B cell (primary cell): ENCODE results near the gene S100A10. TPM values are rescaled to one million over a fixed set of nuclear protein-coding genes. Genes with fewer than 3 reads are reported as not detected.

ENCODE experiments used
- ATAC-seq: fragments of 200-7000 bp; cut with Tn5 transposase; one replicate; pipeline ENCODE4 v1.10.0; 2021; ENCODE audit warnings: low read depth, mild to moderate bottlenecking, moderate number of reproducible peaks, moderate library complexity
- CTCF ChIA-PET: fragments of 350-600 bp; sonication (Branson Sonifier 250); formaldehyde crosslinking; loops from one replicate; lab custom pipeline; 2021; ENCODE audit warnings: antibody characterized with exemption, inconsistent platforms; lab: Charles Lee
- POLR2A ChIA-PET: fragments of 350-600 bp; sonication (Branson Sonifier 250); formaldehyde crosslinking; loops from one replicate; lab custom pipeline; 2021; ENCODE audit warnings: antibody characterized with exemption; lab: Charles Lee
- DNase-seq: peaks from one replicate; pipeline ENCODE4 v3.0.0; 2013
- H2AFZ ChIP-seq: 2 replicates; pipeline ENCODE4 v1.6.1; 2012; ENCODE audit warnings: mild to moderate bottlenecking, low read depth, low read length; ENCODE audit not compliant: insufficient read depth, poor library complexity, severe bottlenecking
- H3K27ac ChIP-seq, 2 donors: 1 replicate in 1 of 2; 2 replicates in 1 of 2; pipeline ENCODE4 v1.5.1; 2012 to 2013; ENCODE audit warnings: low read length in 2 of 2, mild to moderate bottlenecking in 2 of 2, moderate library complexity in 1 of 2
- H3K27me3 ChIP-seq, 4 experiments: fragments of 200-600 bp in 1 of 4; sonication (generic) in 1 of 4; replicated peaks in 1 of 4; 1 replicate in 2 of 4; 2 replicates in 2 of 4; pipeline versions ENCODE4 v1.6.1 to v1.7.0; 2013 to 2016; ENCODE audit warnings: low read length in 3 of 4, mild to moderate bottlenecking in 2 of 4, mixed read lengths in 1 of 4, moderate library complexity in 1 of 4; ENCODE audit not compliant: insufficient read depth in 4 of 4, control insufficient read depth in 3 of 4; ENCODE audit errors: control extremely low read depth in 1 of 4
- H3K36me3 ChIP-seq, 2 experiments: replicated peaks in 1 of 2; 1 replicate in 1 of 2; 2 replicates in 1 of 2; pipeline versions ENCODE4 v1.6.1 to v1.7.1; 2013; ENCODE audit warnings: low read length in 1 of 2; ENCODE audit not compliant: insufficient read depth in 2 of 2, control insufficient read depth in 1 of 2; ENCODE audit errors: control extremely low read depth in 1 of 2, extremely low read depth in 1 of 2
- H3K4me1 ChIP-seq, 2 donors: fragments of 200-600 bp in 1 of 2; sonication (generic) in 1 of 2; 1 replicate in 1 of 2; 2 replicates in 1 of 2; pipeline versions ENCODE4 v1.5.1 to v1.6.1; 2013 to 2017; ENCODE audit warnings: low read length in 2 of 2; ENCODE audit not compliant: control insufficient read depth in 2 of 2, insufficient read depth in 2 of 2
- H3K4me2 ChIP-seq: replicated peaks from 2 replicates; pipeline ENCODE3; 2012; ENCODE audit warnings: mild to moderate bottlenecking, low read depth, low read length; ENCODE audit not compliant: poor library complexity, severe bottlenecking
- H3K4me3 ChIP-seq, 5 experiments: fragments of 200-600 bp in 1 of 5; sonication (generic) in 1 of 5; 1 replicate in 3 of 5; 2 replicates in 2 of 5; pipeline versions ENCODE4 v1.5.1 to v1.7.0; 2011 to 2016; ENCODE audit warnings: low read length in 4 of 5, mild to moderate bottlenecking in 4 of 5, low read depth in 2 of 5, control low read depth in 1 of 5, moderate library complexity in 1 of 5; ENCODE audit not compliant: insufficient read depth in 1 of 5; ENCODE audit errors: control extremely low read depth in 1 of 5, extremely low read depth in 1 of 5
- H3K79me2 ChIP-seq: fragments of 200-600 bp; sonication (generic); one replicate; pipeline ENCODE4 v1.6.0; 2016; ENCODE audit warnings: low read length; ENCODE audit not compliant: control insufficient read depth, insufficient read depth
- H3K9ac ChIP-seq: fragments of 200-600 bp; sonication (generic); 2 replicates; pipeline ENCODE4 v1.6.1; 2017; ENCODE audit warnings: mild to moderate bottlenecking, low read length, moderate library complexity
- H3K9me3 ChIP-seq, 3 donors: one replicate each; pipeline versions ENCODE4 v1.6.1 to v1.7.1; 2013; ENCODE audit warnings: low read length in 2 of 3; ENCODE audit not compliant: control insufficient read depth in 2 of 3, insufficient read depth in 1 of 3; ENCODE audit errors: control extremely low read depth in 1 of 3
- H4K20me1 ChIP-seq: 2 replicates; pipeline ENCODE4 v1.6.0; 2012; ENCODE audit warnings: mild to moderate bottlenecking, low read length; ENCODE audit not compliant: insufficient read depth, control insufficient read depth, poor library complexity, severe bottlenecking
- H3K27ac Mint-ChIP-seq: one replicate; pipeline ENCODE4 v1.8.0; 2021; ENCODE audit warnings: mixed read lengths
- H3K27me3 Mint-ChIP-seq: one replicate; pipeline ENCODE4 v1.8.0; 2021; ENCODE audit warnings: mixed read lengths
- H3K4me1 Mint-ChIP-seq: one replicate; pipeline ENCODE4 v1.8.0; 2021; ENCODE audit warnings: mixed read lengths
- H3K4me3 Mint-ChIP-seq: one replicate; pipeline ENCODE4 v1.8.0; 2021; ENCODE audit warnings: mixed read lengths
- H3K9me3 Mint-ChIP-seq: one replicate; pipeline ENCODE4 v1.8.0; 2022; ENCODE audit warnings: mixed read lengths; ENCODE audit not compliant: insufficient read depth
- EZH2 ChIP-seq: IDR thresholded peaks from 2 replicates; pipeline ENCODE4 v1.6.1; 2012; ENCODE audit warnings: borderline replicate concordance, low read depth, mild to moderate bottlenecking, moderate library complexity, low read length; ENCODE audit not compliant: insufficient read depth, poor library complexity, severe bottlenecking
- WGBS: methylation state at CpG from one replicate; pipeline ENCODE4 v1.1.5; 2013; ENCODE audit warnings: missing lambda C conversion rate; ENCODE audit not compliant: insufficient coverage; 5-methylcytosine and 5-hydroxymethylcytosine counted together
- intact Hi-C: fragments of 100-400 bp; cut with micrococcal nuclease; formaldehyde crosslinking; loops from one replicate; pipeline ENCODE4 v1.10.0; 2022
- polyA plus RNA-seq: library from polyadenylated mRNA; depleted of rRNA; stranded (reverse); fragments of >200 nt; gene quantifications from 2 replicates; pipeline ENCODE4 v1.2.3, GENCODE V29; 2012
- total RNA-seq, 2 donors: library from RNA; stranded (reverse); fragments of 120-200 nt in 1 of 2; gene quantifications; 1 replicate in 1 of 2; 2 replicates in 1 of 2; pipeline versions ENCODE4 v1.2.3 to v1.2.4, GENCODE V29; 2013 to 2022
- TF ChIP-seq, protein P1 (sequence below): fragments of 200-600 bp; IDR thresholded peaks from one replicate; pipeline ENCODE4 v1.8.0; 2022; ENCODE audit warnings: antibody characterized with exemption, mild to moderate bottlenecking

Gene S100A10
- total and polyA plus RNA-seq, 2 donors (not counting 1 experiment from before 2014, with no cell fraction given) = 38.0 to 47.1 TPM

GRCh38 chr1:151949371-151950193 lies 44.1 kb downstream of the S100A10 start:
- Histone ChIP-seq H3K4me3 (no peak overlapping the region), H3K27ac (no peak overlapping the region), H3K27me3 (peaks cover 0 to 2% (median 0%) of the 10 kb centered on the region in 4 experiments), H4K20me1 (no peaks in the 10 kb centered on the region), H2AFZ (no peak overlapping the region), H3K4me1 (peaks cover 20 to 22% of the 10 kb centered on the region in 2 donors), H3K79me2 (no peaks in the 10 kb centered on the region), H3K9me3 (peaks cover 0 to 3% (median 0%) of the 10 kb centered on the region in 3 donors), H3K36me3 (no peaks in the 10 kb centered on the region), H3K4me2 (no peak overlapping the region), H3K9ac (no peak overlapping the region)
- intact Hi-C loops = no loop called here
- ChIA-PET POLR2A (interaction anchor here (0.7 kb wide), 1 partner anchor 17 kb away, joined by 4 read pairs; no protein-coding TSS in a partner anchor), CTCF (interaction anchor here (1.0 to 3.3 kb wide), 8 partner anchors 9 to 51 kb away, joined by 3 to 17 read pairs (median 6); no protein-coding TSS in a partner anchor)
- Mint-ChIP-seq H3K27me3 (no peaks in the 10 kb centered on the region), H3K4me1 (peaks cover 24% of the 10 kb centered on the region), H3K27ac (no peak overlapping the region), H3K4me3 (no peak overlapping the region), H3K9me3 (no peaks in the 10 kb centered on the region)
- DNase-seq (no peak), ATAC-seq (no peak)
- TF ChIP-seq EZH2 = no peak
- 97% methylated on average over 18 of the region's 18 CpGs for WGBS

GRCh38 chr1:151948506-151948905 lies 45.2 kb downstream of the S100A10 start:
- ATAC-seq = no peak
- ChIA-PET CTCF (interaction anchor here (2.7 to 3.3 kb wide), 2 partner anchors 12 to 20 kb away, joined by 9 to 13 read pairs; no protein-coding TSS in a partner anchor), POLR2A (no interaction called here)
- no peak overlapping the region for H3K27ac Mint-ChIP-seq
- Histone ChIP-seq H3K79me2 (no peaks in the 10 kb centered on the region), H3K4me3 (no peak overlapping the region), H4K20me1 (no peaks in the 10 kb centered on the region), H2AFZ (no peak overlapping the region), H3K9ac (no peak overlapping the region), H3K4me2 (no peak overlapping the region), H3K27ac (no peak overlapping the region), H3K9me3 (peaks cover 0 to 3% (median 0%) of the 10 kb centered on the region in 3 donors), H3K27me3 (peaks cover 0 to 2% (median 0%) of the 10 kb centered on the region in 4 experiments), H3K36me3 (no peaks in the 10 kb centered on the region), H3K4me1 (peaks cover 28 to 29% of the 10 kb centered on the region in 2 donors)
- H3K9me3 Mint-ChIP-seq = no peaks in the 10 kb centered on the region
- no CpG with 5 or more reads among the region's 1 CpG for WGBS
- intact Hi-C loops = no loop called here
- no peak for TF ChIP-seq EZH2
- TF ChIP-seq, protein P1, sequence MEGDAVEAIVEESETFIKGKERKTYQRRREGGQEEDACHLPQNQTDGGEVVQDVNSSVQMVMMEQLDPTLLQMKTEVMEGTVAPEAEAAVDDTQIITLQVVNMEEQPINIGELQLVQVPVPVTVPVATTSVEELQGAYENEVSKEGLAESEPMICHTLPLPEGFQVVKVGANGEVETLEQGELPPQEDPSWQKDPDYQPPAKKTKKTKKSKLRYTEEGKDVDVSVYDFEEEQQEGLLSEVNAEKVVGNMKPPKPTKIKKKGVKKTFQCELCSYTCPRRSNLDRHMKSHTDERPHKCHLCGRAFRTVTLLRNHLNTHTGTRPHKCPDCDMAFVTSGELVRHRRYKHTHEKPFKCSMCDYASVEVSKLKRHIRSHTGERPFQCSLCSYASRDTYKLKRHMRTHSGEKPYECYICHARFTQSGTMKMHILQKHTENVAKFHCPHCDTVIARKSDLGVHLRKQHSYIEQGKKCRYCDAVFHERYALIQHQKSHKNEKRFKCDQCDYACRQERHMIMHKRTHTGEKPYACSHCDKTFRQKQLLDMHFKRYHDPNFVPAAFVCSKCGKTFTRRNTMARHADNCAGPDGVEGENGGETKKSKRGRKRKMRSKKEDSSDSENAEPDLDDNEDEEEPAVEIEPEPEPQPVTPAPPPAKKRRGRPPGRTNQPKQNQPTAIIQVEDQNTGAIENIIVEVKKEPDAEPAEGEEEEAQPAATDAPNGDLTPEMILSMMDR = no peak
- H3K27me3 Mint-ChIP-seq = no peaks in the 10 kb centered on the region
- H3K4me1 Mint-ChIP-seq = peaks cover 31% of the 10 kb centered on the region
- no peak overlapping the region for H3K4me3 Mint-ChIP-seq
- DNase-seq = no peak
